AG09309 (cell line): ENCODE results near the gene IL21.

Source experiments
- DNase-seq: peaks from one replicate; pipeline ENCODE4 v3.0.0-alpha.2; 2010; ENCODE audit warnings: low read depth
- H3K4me3 ChIP-seq: 2 replicates; pipeline ENCODE4 v1.5.1; 2011; ENCODE audit warnings: mild to moderate bottlenecking, low read depth, low read length, moderate library complexity; ENCODE audit not compliant: control insufficient read depth
- TF ChIP-seq, protein P1 (sequence below): IDR thresholded peaks from 2 replicates; pipeline ENCODE4 v1.5.1; 2011; ENCODE audit warnings: mild to moderate bottlenecking, low read depth, low read length, inconsistent platforms; ENCODE audit not compliant: insufficient read depth, control insufficient read depth; ENCODE audit errors: missing control alignments

The IL21 gene

DNA sequence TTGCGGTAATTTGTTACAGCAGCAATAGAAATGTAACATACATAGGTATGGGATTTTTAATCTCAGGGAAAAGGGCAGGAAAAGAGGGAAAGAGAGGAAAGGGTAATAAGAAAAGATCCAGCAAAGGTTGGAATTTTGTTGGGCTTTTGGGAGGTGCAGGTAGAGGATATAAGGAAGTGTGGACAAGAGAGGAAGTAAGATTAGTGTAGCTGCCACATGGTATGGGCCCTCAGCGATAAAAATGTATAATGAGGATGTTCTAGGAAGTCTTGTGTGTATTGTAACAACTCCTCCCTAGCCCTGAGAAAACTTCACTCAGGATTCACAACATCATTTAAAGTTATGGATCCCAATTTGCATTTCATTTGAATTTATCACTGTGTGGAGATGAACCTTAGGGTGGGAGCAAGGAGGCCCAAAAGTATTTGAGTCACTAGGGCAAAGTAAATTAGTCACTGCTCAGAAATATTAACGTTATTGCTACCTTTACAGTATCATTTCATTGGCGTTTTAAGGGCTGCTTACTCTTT lies 2.8 kb upstream of the IL21 start:
- no peak for DNase-seq
- H3K4me3 ChIP-seq: no peak overlapping the region
- TF ChIP-seq, protein P1, sequence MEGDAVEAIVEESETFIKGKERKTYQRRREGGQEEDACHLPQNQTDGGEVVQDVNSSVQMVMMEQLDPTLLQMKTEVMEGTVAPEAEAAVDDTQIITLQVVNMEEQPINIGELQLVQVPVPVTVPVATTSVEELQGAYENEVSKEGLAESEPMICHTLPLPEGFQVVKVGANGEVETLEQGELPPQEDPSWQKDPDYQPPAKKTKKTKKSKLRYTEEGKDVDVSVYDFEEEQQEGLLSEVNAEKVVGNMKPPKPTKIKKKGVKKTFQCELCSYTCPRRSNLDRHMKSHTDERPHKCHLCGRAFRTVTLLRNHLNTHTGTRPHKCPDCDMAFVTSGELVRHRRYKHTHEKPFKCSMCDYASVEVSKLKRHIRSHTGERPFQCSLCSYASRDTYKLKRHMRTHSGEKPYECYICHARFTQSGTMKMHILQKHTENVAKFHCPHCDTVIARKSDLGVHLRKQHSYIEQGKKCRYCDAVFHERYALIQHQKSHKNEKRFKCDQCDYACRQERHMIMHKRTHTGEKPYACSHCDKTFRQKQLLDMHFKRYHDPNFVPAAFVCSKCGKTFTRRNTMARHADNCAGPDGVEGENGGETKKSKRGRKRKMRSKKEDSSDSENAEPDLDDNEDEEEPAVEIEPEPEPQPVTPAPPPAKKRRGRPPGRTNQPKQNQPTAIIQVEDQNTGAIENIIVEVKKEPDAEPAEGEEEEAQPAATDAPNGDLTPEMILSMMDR: no peak

DNA sequence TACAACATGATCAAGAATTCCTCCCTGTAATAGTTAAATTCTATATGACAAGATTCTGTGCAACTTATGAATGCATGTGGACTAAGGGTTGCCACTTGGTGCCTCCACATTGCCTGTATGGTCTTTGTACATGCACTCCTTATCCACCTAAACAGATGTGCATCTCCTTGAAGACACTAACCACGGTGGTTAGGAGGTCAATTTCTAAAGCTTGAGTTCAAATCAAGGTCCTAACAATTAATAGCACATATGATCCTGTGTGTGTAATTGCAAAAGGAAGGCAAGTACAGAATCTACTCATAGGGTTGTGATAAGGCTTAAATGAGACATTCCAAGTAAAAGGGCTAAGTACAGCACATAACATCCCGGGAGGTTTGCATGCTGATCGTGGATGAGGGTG lies 1.5 kb upstream of the IL21 start:
- DNase-seq: no peak
- TF ChIP-seq, protein P1: no peak

DNA sequence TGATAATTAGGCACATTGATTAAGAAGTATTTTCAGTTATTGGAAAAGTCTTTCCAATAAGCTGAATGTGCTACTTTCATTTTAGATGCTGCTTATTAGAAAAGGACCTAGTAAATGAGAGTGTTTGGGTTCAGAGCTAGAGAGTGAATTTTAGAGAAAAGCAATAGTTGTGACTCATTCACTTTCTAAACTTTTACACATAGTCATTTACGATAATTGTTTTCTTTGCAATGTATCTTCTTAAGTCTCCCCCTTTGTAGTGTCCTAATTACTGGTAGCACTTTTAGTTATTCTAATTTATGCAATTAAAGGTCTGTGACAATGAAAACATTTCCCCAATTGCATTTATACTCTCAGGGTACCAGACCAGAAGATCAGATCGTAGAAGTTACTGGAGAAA lies 1.3 kb downstream of the IL21 start:
- TF ChIP-seq, protein P1: no peak
- DNase-seq: no peak
- H3K4me3 ChIP-seq: no peak overlapping the region

More for the DNA sequence above, 1.5 kb upstream of the IL21 start:
- H3K4me3 ChIP-seq: no peak overlapping the region

DNA sequence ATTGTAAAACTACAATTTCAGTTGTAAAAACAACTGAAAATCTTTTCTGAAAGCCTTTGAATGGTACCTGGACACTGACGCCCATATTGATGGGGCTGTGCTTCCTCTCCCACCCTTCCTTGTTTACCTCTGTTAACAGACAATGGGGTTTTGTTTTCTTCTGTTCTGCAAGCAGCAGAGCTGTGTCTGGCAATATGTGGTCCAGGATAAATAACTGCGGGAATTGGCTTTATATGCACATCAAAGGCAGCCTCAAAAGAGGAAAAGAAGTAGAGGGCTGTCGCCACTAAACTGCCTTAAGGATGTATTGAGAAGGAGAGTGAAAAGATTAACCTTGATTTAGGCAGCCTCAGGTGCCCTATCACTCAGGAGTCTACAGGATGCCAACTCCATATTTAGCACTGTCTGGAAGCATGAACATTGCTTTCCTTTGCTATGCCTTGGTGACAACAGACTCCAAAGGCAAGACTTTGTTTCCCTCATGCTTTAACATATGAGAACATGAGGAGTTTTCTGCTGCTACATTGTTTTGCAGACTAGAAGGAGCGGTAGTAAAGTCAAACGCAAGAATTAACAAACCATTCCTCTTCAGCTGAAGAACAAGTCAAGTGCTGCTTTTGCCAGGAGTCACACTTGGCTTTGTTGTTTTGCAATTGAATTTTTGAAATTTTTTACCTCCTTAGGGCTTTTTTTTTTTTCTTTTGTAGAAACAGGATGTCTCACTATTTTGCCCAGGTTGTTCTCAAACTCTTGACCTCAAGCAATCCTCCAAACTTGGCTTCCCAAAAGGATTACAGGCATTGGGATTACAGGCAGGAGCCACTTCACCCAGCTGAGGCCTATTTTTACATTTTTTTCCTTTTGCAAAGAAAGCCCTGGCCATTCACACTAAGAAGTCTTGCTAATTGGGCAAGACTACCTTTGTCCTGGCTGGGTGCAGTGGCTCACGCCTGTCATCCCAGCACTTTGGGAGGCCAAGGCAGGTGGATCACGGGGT lies 3.0 kb downstream of the IL21 start:
- TF ChIP-seq, protein P1: no peak
- H3K4me3 ChIP-seq: no peak overlapping the region
- no peak for DNase-seq

DNA sequence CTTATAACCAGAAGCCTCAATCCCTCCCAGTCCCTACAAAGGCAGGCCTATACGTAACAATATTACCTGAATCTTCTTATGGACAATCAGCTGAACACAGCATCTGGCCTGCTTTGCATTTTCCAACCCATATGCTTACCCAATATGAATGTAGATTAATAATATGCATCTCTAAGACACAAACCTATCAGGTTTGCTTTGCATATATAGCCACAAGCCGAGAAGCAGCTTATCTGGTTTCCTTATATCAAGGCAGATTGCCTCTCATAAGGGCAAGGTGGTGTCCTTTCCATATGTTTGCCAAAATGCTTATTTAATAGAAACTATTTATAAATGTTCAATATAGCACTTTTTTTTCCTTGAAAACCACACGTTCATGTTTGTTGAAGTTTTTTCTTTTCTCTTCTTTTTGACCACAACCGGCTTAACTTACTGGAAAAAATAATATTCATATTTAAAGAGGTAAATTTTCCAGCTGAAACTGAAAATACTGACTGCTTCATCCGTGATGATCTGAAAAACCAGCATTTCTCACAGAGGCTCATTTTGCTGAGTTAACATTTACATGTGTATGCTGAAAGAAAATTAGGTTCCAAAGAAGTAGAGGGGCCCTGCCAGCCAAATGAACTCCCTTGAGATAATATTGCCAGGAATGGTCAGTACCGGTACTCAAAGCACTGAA lies 3.8 kb downstream of the IL21 start:
- TF ChIP-seq, protein P1: no peak
- no peak for DNase-seq
- no peak overlapping the region for H3K4me3 ChIP-seq

DNA sequence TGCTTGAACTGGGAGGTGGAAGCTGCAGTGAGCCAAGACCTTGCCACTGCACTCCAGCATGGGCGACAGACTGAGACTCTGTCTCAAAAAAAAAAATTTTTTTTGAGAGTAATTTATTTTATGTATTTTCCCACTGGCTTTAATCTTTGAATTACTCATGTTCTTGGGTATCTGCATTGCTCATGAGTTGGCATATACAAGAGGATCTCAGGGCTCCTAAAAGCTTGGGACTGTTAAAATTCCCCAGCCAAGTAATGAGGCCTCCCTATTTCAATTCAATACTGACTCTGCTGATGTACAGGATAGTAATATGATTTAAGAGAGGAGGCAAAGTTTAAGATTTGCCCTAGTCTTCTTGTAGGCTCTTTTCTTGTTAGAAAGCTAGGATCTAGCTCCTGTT lies 6.2 kb downstream of the IL21 start:
- TF ChIP-seq, protein P1: no peak
- no peak for DNase-seq
- no peak overlapping the region for H3K4me3 ChIP-seq
